Hepatocyte (in vitro differentiated cells): ENCODE data around the gene SH3BGRL2.

Experiments
- EZH2 ChIP-seq: fragments of 200-600 bp; sonication (generic); IDR thresholded peaks from 2 replicates; pipeline ENCODE4 v1.6.1; 2016; ENCODE audit warnings: antibody characterized with exemption, mild to moderate bottlenecking, borderline replicate concordance
- EZH2phosphoT487 ChIP-seq: fragments of 200-600 bp; sonication (generic); IDR thresholded peaks from one replicate; pipeline ENCODE4 v1.6.1; 2018; ENCODE audit warnings: antibody characterized with exemption, mild to moderate bottlenecking, low read depth, moderate library complexity; ENCODE audit not compliant: unreplicated experiment, severe bottlenecking
- TF ChIP-seq, protein P1 (sequence below): fragments of 200-600 bp; sonication (generic); IDR thresholded peaks from 2 replicates; pipeline ENCODE4 v1.5.1; 2016; ENCODE audit warnings: antibody characterized with exemption, mild to moderate bottlenecking; ENCODE audit not compliant: poor library complexity

GRCh38 chr6:79625746-79626145 lies 5.4 kb upstream of the SH3BGRL2 start:
- TF ChIP-seq, protein P1, sequence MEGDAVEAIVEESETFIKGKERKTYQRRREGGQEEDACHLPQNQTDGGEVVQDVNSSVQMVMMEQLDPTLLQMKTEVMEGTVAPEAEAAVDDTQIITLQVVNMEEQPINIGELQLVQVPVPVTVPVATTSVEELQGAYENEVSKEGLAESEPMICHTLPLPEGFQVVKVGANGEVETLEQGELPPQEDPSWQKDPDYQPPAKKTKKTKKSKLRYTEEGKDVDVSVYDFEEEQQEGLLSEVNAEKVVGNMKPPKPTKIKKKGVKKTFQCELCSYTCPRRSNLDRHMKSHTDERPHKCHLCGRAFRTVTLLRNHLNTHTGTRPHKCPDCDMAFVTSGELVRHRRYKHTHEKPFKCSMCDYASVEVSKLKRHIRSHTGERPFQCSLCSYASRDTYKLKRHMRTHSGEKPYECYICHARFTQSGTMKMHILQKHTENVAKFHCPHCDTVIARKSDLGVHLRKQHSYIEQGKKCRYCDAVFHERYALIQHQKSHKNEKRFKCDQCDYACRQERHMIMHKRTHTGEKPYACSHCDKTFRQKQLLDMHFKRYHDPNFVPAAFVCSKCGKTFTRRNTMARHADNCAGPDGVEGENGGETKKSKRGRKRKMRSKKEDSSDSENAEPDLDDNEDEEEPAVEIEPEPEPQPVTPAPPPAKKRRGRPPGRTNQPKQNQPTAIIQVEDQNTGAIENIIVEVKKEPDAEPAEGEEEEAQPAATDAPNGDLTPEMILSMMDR, result no peak
- TF ChIP-seq EZH2 (no peak), EZH2phosphoT487 (no peak)
